ENCODE results near the gene SLC46A3. TPM values are rescaled to one million over a fixed set of nuclear protein-coding genes. Genes with fewer than 3 reads are reported as not detected.

SLC46A3 gene
- total and polyA plus RNA-seq, 2 of the 13 experiments (the other 11 are each of a cell fraction or from before 2014, with no cell fraction given), result not detected

DNA sequence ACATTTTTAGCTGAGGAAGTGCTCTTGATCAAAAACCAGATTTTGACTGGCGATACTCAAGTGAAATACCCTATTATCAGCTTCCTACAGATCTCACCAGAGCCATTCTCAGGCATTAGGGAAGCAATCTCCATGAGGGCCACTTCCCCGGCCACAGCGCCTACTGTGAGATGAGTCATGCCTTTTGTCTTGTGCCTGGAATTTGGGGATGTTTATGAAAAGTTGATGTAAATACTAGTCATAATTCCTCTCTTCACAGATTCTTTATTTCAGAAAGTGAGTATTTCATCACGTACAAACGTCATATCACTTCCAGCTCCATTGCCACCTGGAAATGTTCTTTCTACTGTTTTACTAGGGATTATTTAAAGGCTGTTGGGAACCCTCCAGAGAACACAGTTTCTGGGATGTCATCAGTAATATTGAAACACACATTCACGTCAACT is 25.3 kb upstream of the SLC46A3 start (continued):
- TF ChIP-seq, protein P1, sequence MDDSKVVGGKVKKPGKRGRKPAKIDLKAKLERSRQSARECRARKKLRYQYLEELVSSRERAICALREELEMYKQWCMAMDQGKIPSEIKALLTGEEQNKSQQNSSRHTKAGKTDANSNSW (CRISPR knock-in tag; IDR thresholded peaks at IDR 0.05; ENCODE audit: borderline replicate concordance), result no peak
- TF ChIP-seq ZNF205 (CRISPR knock-in tag; IDR thresholded peaks at IDR 0.05), result no peak
- TF ChIP-seq PCBP2 (optimal IDR thresholded peaks at IDR 0.05; ENCODE audit: low read depth, low read length, poor library complexity, severe bottlenecking), result no peak
- TF ChIP-seq DNMT3B (CRISPR knock-in tag; conservative IDR thresholded peaks at IDR 0.05), result no peak
- TF ChIP-seq ZNF10 (CRISPR knock-in tag; IDR thresholded peaks at IDR 0.05; ENCODE audit: borderline replicate concordance, low read depth), result no peak
- TF ChIP-seq SUZ12 (IDR thresholded peaks at IDR 0.05; ENCODE audit: low read depth, low read length), result no peak
- no peak for TF ChIP-seq NFKBIZ (CRISPR knock-in tag; IDR thresholded peaks at IDR 0.05)
- no peak for TF ChIP-seq CHD4 (IDR thresholded peaks at IDR 0.05; ENCODE audit: borderline replicate concordance, low read length)

DNA sequence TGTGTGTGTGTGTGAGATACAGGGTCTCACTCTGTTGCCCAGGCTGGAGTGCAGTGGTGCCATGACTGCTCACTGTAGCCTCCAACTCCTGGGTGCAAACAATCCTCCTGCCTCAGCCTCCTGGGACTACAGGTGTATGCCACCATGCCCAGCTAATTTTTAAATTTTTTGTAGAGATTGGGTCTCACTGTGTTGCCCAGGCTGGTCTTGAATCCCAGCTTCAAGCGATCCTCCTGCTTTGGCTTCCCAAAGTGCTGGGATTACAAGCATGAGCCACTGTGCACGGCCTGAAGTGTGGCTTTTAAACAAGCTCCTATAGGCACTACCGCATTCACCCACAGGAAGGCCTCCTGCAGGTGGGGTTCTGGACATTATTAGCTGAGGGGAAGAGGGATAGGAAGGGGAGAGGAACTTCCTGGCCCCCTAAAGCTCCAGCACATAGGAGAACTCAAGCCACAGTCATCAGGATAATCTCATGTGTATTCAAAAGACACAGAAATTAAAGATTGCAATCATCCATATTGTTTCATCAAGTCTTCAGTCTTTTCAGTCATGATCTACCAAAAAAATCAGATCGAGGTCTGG is 24.8 kb upstream of the SLC46A3 start:
- no peak for ATAC-seq

More for the DNA sequence above, 24.8 kb upstream of the SLC46A3 start:
- H3K9ac ChIP-seq (ENCODE audit: insufficient read depth, low read depth, low read length), result no peak overlapping the region
- no peak overlapping the region for H2AFZ ChIP-seq (ENCODE audit: low read length)
- H3K79me2 ChIP-seq (ENCODE audit: insufficient read depth, low read length), result no peaks in the 10 kb centered on the region
- in situ Hi-C loops (cut with HindIII; ENCODE audit: extremely low pct_ligation_motif_present, low pct_unique_long_range_greater_than_20kb) (no loop called here), intact Hi-C loops (cut with micrococcal nuclease; ENCODE audit: unreplicated experiment) (no loop called here)
- 6% methylated on average over 4 of the region's 4 CpGs for WGBS (ENCODE audit: low lambda C conversion rate)
- no peaks in the 10 kb centered on the region for H3K9me3 ChIP-seq (ENCODE audit: low read length)
- no peak overlapping the region for H3K27ac ChIP-seq (ENCODE audit: extremely low read length, insufficient read depth, low read length)
- TF ChIP-seq ZNF33A (CRISPR knock-in tag; IDR thresholded peaks at IDR 0.05; ENCODE audit: borderline replicate concordance) (no peak), JUN (CRISPR knock-in tag; IDR thresholded peaks at IDR 0.05) (no peak), ZFP37 (CRISPR knock-in tag; IDR thresholded peaks at IDR 0.05; ENCODE audit: borderline replicate concordance) (no peak), ZNF556 (CRISPR knock-in tag; IDR thresholded peaks at IDR 0.05; ENCODE audit: borderline replicate concordance) (no peak), NPAS2 (CRISPR knock-in tag; IDR thresholded peaks at IDR 0.05; ENCODE audit: borderline replicate concordance) (no peak)
- TF ChIP-seq, protein P2, sequence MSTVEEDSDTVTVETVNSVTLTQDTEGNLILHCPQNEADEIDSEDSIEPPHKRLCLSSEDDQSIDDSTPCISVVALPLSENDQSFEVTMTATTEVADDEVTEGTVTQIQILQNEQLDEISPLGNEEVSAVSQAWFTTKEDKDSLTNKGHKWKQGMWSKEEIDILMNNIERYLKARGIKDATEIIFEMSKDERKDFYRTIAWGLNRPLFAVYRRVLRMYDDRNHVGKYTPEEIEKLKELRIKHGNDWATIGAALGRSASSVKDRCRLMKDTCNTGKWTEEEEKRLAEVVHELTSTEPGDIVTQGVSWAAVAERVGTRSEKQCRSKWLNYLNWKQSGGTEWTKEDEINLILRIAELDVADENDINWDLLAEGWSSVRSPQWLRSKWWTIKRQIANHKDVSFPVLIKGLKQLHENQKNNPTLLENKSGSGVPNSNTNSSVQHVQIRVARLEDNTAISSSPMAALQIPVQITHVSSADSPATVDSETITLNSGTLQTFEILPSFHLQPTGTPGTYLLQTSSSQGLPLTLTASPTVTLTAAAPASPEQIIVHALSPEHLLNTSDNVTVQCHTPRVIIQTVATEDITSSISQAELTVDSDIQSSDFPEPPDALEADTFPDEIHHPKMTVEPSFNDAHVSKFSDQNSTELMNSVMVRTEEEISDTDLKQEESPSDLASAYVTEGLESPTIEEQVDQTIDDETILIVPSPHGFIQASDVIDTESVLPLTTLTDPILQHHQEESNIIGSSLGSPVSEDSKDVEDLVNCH (CRISPR knock-in tag; IDR thresholded peaks at IDR 0.05), result no peak
- TF ChIP-seq, protein P3, sequence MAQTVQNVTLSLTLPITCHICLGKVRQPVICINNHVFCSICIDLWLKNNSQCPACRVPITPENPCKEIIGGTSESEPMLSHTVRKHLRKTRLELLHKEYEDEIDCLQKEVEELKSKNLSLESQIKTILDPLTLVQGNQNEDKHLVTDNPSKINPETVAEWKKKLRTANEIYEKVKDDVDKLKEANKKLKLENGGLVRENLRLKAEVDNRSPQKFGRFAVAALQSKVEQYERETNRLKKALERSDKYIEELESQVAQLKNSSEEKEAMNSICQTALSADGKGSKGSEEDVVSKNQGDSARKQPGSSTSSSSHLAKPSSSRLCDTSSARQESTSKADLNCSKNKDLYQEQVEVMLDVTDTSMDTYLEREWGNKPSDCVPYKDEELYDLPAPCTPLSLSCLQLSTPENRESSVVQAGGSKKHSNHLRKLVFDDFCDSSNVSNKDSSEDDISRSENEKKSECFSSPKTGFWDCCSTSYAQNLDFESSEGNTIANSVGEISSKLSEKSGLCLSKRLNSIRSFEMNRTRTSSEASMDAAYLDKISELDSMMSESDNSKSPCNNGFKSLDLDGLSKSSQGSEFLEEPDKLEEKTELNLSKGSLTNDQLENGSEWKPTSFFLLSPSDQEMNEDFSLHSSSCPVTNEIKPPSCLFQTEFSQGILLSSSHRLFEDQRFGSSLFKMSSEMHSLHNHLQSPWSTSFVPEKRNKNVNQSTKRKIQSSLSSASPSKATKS (CRISPR knock-in tag; IDR thresholded peaks at IDR 0.05), result no peak
- TF ChIP-seq, protein P4, sequence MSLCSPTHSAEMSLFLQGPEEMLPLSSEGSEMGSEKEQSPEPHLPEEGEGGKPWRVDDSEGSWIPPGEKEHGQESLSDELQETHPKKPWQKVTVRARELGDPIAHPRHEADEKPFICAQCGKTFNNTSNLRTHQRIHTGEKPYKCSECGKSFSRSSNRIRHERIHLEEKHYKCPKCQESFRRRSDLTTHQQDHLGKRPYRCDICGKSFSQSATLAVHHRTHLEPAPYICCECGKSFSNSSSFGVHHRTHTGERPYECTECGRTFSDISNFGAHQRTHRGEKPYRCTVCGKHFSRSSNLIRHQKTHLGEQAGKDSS (CRISPR knock-in tag; IDR thresholded peaks at IDR 0.05; ENCODE audit: borderline replicate concordance, low read depth), result no peak
- FAIRE-seq (no peak), DNase-seq (ENCODE audit: low spot score) (no peak)
- ChIA-PET CTCF (ENCODE audit: low intra/inter-chr PET ratio, low total read pairs) (no interaction called here), POLR2A (no interaction called here)
- no peaks in the 10 kb centered on the region for H3K36me3 ChIP-seq (replicated peaks in 1 of 2; ENCODE audit: control insufficient read depth in 1 of 2, insufficient read depth in 2 of 2, low read length in 2 of 2)
- no peak overlapping the region for H3K4me2 ChIP-seq (ENCODE audit: low read depth, low read length)
- no peaks in the 10 kb centered on the region for H4K20me1 ChIP-seq (ENCODE audit: insufficient read depth, low read length)
- H3K4me1 ChIP-seq (ENCODE audit: insufficient read depth, low read length), result no peaks in the 10 kb centered on the region
- H3K27me3 ChIP-seq (ENCODE audit: control insufficient read depth in 1 of 2, insufficient read depth in 2 of 2, low read length in 2 of 2), result no peaks in the 10 kb centered on the region; a peak in 2 of 5 replicates
- BruUV-seq (replicated peaks), result no TSS peak
- no peak overlapping the region for H3K4me3 ChIP-seq (replicated peaks in 1 of 3; ENCODE audit: insufficient read depth in 1 of 3, low read depth in 2 of 3, low read length in 3 of 3)
